Measurements from ENCODE around the gene NSF. TPM values are rescaled to one million over a fixed set of nuclear protein-coding genes. Genes with fewer than 3 reads are reported as not detected.
"Not testable (repeated sequence)": the region's sequence is repeated elsewhere in the genome, so short reads cannot be mapped to it uniquely, and the experiment has no call there.

NSF gene
- total RNA-seq, 4 donors from 2014 or later: 15.6 to 22.9 (median 19.0) TPM

GRCh38 chr17:46603125-46603524, 12.7 kb downstream of the NSF start:
- not testable (repeated sequence) for ATAC-seq

DNA sequence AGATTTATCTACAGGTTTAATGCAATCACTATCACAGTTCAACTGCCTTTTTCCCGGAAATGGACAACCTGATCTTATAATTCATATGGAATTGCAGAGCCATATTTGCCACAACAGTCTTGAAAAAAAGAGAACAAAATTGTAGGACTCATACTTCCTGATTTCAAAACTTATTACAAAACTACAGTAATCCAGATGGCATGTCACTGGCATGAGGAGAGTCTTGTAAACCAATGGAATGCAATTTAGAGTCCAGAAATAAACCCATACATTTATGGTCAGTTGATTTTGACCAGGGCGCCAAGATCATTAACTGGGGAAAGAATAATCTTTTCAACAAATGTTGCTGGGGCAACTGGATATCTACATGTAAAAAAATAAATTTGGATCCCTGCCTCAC, 20.8 kb downstream of the NSF start:
- H3K36me3 ChIP-seq, H3K4me1 ChIP-seq, H3K4me3 ChIP-seq, ATAC-seq, H3K9me3 ChIP-seq, H3K27me3 ChIP-seq, H3K27ac ChIP-seq: not testable (repeated sequence)
- no CpG with 5 or more reads among the region's 2 CpGs for WGBS, 2 donors (ENCODE audit: low coverage in 1 of 2)

More at GRCh38 chr17:46603125-46603524, 12.7 kb downstream of the NSF start:
- not testable (repeated sequence) for H3K4me1 ChIP-seq, H3K36me3 ChIP-seq, H3K27me3 ChIP-seq, H3K9me3 ChIP-seq, H3K4me3 ChIP-seq, H3K27ac ChIP-seq

DNA sequence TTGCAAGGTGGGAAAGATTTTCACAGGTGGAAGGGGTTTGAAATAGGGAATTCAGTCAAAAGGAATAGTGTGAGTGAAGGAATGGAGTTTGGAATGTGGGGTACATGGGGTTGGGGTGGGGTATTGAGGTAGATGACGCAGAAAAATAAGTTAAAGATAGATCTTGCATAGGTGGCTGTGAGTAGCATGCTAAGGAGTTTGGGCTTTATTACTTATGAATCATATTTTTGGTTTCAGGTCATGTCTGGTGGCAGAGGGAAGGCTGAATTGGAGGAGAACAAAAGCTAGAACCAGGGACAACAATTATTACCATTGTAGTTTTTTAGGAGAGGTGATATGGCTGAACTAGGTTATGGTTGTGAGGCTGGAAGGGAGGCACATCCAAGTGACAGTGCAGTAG, 23.4 kb downstream of the NSF start:
- H3K27ac ChIP-seq, H3K4me1 ChIP-seq, H3K9me3 ChIP-seq, H3K4me3 ChIP-seq, H3K36me3 ChIP-seq, H3K27me3 ChIP-seq, ATAC-seq: not testable (repeated sequence)
- no CpG with 5 or more reads among the region's 1 CpG for WGBS, 2 donors (ENCODE audit: low coverage in 1 of 2)

DNA sequence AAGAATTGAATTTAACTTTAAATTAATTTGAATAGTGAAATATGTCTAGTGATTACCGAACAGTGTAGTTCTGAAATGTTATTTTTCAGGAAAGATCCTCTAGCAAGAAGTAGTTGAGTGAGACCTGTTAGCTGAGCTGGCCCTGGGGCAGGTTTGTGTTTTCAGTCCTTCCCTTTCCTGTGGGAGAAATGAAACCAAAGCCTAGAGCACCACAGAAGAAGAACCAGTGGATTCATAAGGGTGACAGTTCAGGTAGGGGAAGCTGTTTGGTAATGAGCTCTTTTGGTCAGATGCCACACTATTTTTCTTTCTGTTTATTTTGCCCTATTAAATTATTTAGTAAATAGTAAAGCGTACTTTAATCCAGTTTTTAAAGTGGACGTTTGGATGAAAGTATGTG, 26.7 kb downstream of the NSF start:
- no CpG with 5 or more reads among the region's 3 CpGs for WGBS, 2 donors (ENCODE audit: low coverage in 1 of 2)
- not testable (repeated sequence) for H3K27me3 ChIP-seq, H3K27ac ChIP-seq, H3K4me3 ChIP-seq, H3K9me3 ChIP-seq, H3K36me3 ChIP-seq, ATAC-seq, H3K4me1 ChIP-seq

- WGBS, 2 donors (ENCODE audit: low coverage in 1 of 2): no CpG with 5 or more reads among the region's 1 CpG
These were observed 28.5 kb downstream of the NSF start for GRCh38 chr17:46618975-46619374.

DNA sequence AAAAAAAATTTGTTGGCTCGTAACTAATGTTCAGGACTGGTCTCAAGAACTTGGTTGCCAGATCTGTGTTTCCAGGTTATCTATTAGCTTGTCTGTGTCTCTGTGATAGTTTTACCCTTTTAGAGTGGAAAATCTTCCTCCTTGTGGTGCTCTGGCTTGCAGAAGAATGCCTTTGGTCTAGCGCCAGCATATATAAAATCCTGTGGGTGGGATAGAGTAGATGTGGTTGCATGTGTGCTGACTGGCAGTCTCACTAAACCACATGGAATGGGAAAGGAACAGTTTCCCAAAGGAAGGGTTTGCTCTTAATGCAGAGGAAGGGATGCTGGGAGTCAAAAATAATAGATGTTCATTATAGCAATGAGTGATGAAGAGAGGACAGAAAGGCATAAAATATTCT, 33.3 kb downstream of the NSF start:
- not testable (repeated sequence) for H3K4me1 ChIP-seq, ATAC-seq, H3K36me3 ChIP-seq, H3K27me3 ChIP-seq, H3K27ac ChIP-seq, H3K4me3 ChIP-seq, H3K9me3 ChIP-seq
- no CpG with 5 or more reads among the region's 2 CpGs for WGBS, 2 donors (ENCODE audit: low coverage in 1 of 2)

More at GRCh38 chr17:46618975-46619374, 28.5 kb downstream of the NSF start:
- not testable (repeated sequence) for H3K4me3 ChIP-seq, H3K27ac ChIP-seq, H3K36me3 ChIP-seq, H3K4me1 ChIP-seq, H3K27me3 ChIP-seq, H3K9me3 ChIP-seq, ATAC-seq

DNA sequence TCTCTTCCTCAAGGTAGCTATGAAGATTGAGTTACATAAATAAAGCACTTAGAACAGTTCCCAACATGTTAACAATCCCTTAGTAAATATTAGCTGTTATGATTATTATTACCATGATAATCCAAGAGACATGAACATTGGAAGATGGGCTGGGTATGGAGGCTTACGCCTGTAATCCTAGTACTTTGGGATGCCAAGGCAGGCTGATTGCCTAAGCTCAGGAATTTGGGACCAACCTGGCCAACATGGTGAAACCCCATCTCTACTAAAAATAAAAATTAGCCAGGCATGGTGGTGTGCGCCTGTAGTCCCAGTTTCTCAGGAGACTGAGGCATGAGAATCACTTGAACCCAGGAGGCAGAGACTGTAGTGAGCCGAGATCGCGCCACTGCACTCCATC, 34.3 kb downstream of the NSF start:
- H3K36me3 ChIP-seq, ATAC-seq, H3K4me1 ChIP-seq, H3K9me3 ChIP-seq, H3K27me3 ChIP-seq, H3K4me3 ChIP-seq, H3K27ac ChIP-seq: not testable (repeated sequence)
- no CpG with 5 or more reads among the region's 5 CpGs for WGBS, 2 donors (ENCODE audit: low coverage in 1 of 2)

GRCh38 chr17:46627452-46627851, 37.0 kb downstream of the NSF start:
- not testable (repeated sequence) for H3K27me3 ChIP-seq, ATAC-seq, H3K4me3 ChIP-seq, H3K27ac ChIP-seq, H3K36me3 ChIP-seq, H3K9me3 ChIP-seq, H3K4me1 ChIP-seq
- no CpG with 5 or more reads among the region's 2 CpGs for WGBS, 2 donors (ENCODE audit: low coverage in 1 of 2)

- H3K4me1 ChIP-seq, H3K4me3 ChIP-seq, H3K36me3 ChIP-seq, H3K27ac ChIP-seq, H3K27me3 ChIP-seq, H3K9me3 ChIP-seq, ATAC-seq: not testable (repeated sequence)
- no CpG with 5 or more reads among the region's 5 CpGs for WGBS, 2 donors (ENCODE audit: low coverage in 1 of 2)
These were observed 38.4 kb downstream of the NSF start for GRCh38 chr17:46628753-46629436.

- H3K4me1 ChIP-seq, H3K27ac ChIP-seq, H3K36me3 ChIP-seq, H3K9me3 ChIP-seq, H3K27me3 ChIP-seq, ATAC-seq, H3K4me3 ChIP-seq: not testable (repeated sequence)
- no CpG with 5 or more reads among the region's 3 CpGs for WGBS, 2 donors (ENCODE audit: low coverage in 1 of 2)
These were observed 41.7 kb downstream of the NSF start for GRCh38 chr17:46632146-46632545.

DNA sequence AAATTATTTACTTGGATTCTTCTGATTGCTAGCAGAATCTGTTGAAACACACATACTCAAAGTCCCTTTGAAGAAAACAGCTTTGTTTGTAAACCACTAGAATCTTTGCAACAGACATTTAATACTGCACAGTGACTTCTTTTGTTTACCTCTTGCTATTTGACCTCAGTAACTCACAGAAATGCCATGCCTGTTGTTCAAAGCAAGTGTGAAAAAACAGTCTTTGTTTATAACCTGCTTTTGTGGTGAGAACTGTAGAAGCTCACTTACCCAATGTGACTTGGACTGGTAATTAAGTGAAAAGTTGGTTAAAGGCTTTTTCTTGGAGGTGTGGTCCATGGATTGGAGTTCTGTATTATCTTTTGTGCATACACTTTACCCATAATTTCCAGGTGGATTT, 44.4 kb downstream of the NSF start:
- not testable (repeated sequence) for H3K36me3 ChIP-seq, ATAC-seq, H3K9me3 ChIP-seq, H3K27ac ChIP-seq, H3K27me3 ChIP-seq, H3K4me3 ChIP-seq, H3K4me1 ChIP-seq

All from gastroesophageal sphincter (tissue), 4 donors.